Measurements from ENCODE around the gene IL1RAPL1.
"Not testable (repeated sequence)": the region's sequence is repeated elsewhere in the genome, so short reads cannot be mapped to it uniquely, and the experiment has no call there.

IL1RAPL1 gene

GRCh38 chrX:29113221-29113620 lies 526.0 kb downstream of the IL1RAPL1 start:
- DNase-seq (ENCODE audit: low read depth) = no peak

- DNase-seq (ENCODE audit: low read depth) = not testable (repeated sequence)
Observed at GRCh38 chrX:29122817-29123216, 535.6 kb downstream of the IL1RAPL1 start.

GRCh38 chrX:29130905-29131304 lies 543.7 kb downstream of the IL1RAPL1 start:
- no peak for DNase-seq (ENCODE audit: low read depth)

GRCh38 chrX:29136904-29137303 lies 549.7 kb downstream of the IL1RAPL1 start:
- DNase-seq (ENCODE audit: low read depth) = no peak

- DNase-seq (ENCODE audit: low read depth) = no peak
Observed at GRCh38 chrX:29138003-29138402, 550.8 kb downstream of the IL1RAPL1 start.

- DNase-seq (ENCODE audit: low read depth) = no peak
Observed at GRCh38 chrX:29143356-29143755, 556.1 kb downstream of the IL1RAPL1 start.

GRCh38 chrX:29143756-29144155 lies 556.5 kb downstream of the IL1RAPL1 start:
- DNase-seq (ENCODE audit: low read depth) = no peak

GRCh38 chrX:29145316-29145715 lies 558.1 kb downstream of the IL1RAPL1 start:
- DNase-seq (ENCODE audit: low read depth) = no peak

GRCh38 chrX:29148511-29148910 lies 561.3 kb downstream of the IL1RAPL1 start:
- DNase-seq (ENCODE audit: low read depth) = no peak

- DNase-seq (ENCODE audit: low read depth) = no peak
Observed at GRCh38 chrX:29155286-29155685, 568.0 kb downstream of the IL1RAPL1 start.

- no peak for DNase-seq (ENCODE audit: low read depth)
Observed at GRCh38 chrX:29172880-29173279, 585.6 kb downstream of the IL1RAPL1 start.

GRCh38 chrX:29187264-29187663 lies 600.0 kb downstream of the IL1RAPL1 start:
- no peak for DNase-seq (ENCODE audit: low read depth)

GRCh38 chrX:29196501-29196900 lies 609.3 kb downstream of the IL1RAPL1 start:
- no peak for DNase-seq (ENCODE audit: low read depth)

- DNase-seq (ENCODE audit: low read depth) = no peak
Observed at GRCh38 chrX:29215251-29215650, 628.0 kb downstream of the IL1RAPL1 start.

- no peak for DNase-seq (ENCODE audit: low read depth)
Observed at GRCh38 chrX:29225670-29226069, 638.4 kb downstream of the IL1RAPL1 start.

GRCh38 chrX:29229802-29230201 lies 642.6 kb downstream of the IL1RAPL1 start:
- DNase-seq (ENCODE audit: low read depth) = no peak

- no peak for DNase-seq (ENCODE audit: low read depth)
Observed at GRCh38 chrX:29231800-29232199, 644.6 kb downstream of the IL1RAPL1 start.

GRCh38 chrX:29233592-29234183 lies 646.4 kb downstream of the IL1RAPL1 start:
- no peak for DNase-seq (ENCODE audit: low read depth)

- no peak for DNase-seq (ENCODE audit: low read depth)
Observed at GRCh38 chrX:29237972-29238371, 650.7 kb downstream of the IL1RAPL1 start.

- DNase-seq (ENCODE audit: low read depth) = no peak
Observed at GRCh38 chrX:29241809-29242208, 654.6 kb downstream of the IL1RAPL1 start.

- DNase-seq (ENCODE audit: low read depth) = no peak
Observed at GRCh38 chrX:29242856-29243255, 655.6 kb downstream of the IL1RAPL1 start.

GRCh38 chrX:29243942-29244341 lies 656.7 kb downstream of the IL1RAPL1 start:
- no peak for DNase-seq (ENCODE audit: low read depth)

GRCh38 chrX:29254515-29254914 lies 667.3 kb downstream of the IL1RAPL1 start:
- no peak for DNase-seq (ENCODE audit: low read depth)

- no peak for DNase-seq (ENCODE audit: low read depth)
Observed at GRCh38 chrX:29257521-29257920, 670.3 kb downstream of the IL1RAPL1 start.
